ENCODE results near the gene ARG1.

Gene ARG1

GRCh38 chr6:131575834-131576478 is 2.9 kb downstream of the ARG1 start:
- no peaks in the 10 kb centered on the region for H3K27me3 ChIP-seq (ENCODE audit: control insufficient read depth, insufficient read depth, low read length)
- H3K4me1 ChIP-seq, result no peaks in the 10 kb centered on the region
- H2AFZ ChIP-seq, result no peak overlapping the region
- H3K27ac ChIP-seq, result no peak overlapping the region
- no peak overlapping the region for H3K4me3 ChIP-seq (ENCODE audit: low read depth, low read length)
- no peaks in the 10 kb centered on the region for H3K79me2 ChIP-seq
- no peak overlapping the region for H3K4me2 ChIP-seq (ENCODE audit: low read length)
- no peaks in the 10 kb centered on the region for H3K9me3 ChIP-seq (ENCODE audit: control insufficient read depth, low read length)
- TF ChIP-seq CTCF (IDR thresholded peaks at IDR 0.05), result no peak
- no peaks in the 10 kb centered on the region for H3K36me3 ChIP-seq (ENCODE audit: control insufficient read depth, insufficient read depth, low read length)
- no peak overlapping the region for H3K9ac ChIP-seq

GRCh38 chr6:131581523-131581922 is 8.5 kb downstream of the ARG1 start:
- H3K4me2 ChIP-seq (ENCODE audit: low read length), result no peak overlapping the region
- no peaks in the 10 kb centered on the region for H3K36me3 ChIP-seq (ENCODE audit: control insufficient read depth, insufficient read depth, low read length)

GRCh38 chr6:131586543-131586942 is 13.5 kb downstream of the ARG1 start:
- H2AFZ ChIP-seq, result no peak overlapping the region
- no peaks in the 10 kb centered on the region for H3K27me3 ChIP-seq (ENCODE audit: control insufficient read depth, insufficient read depth, low read length)
- H3K79me2 ChIP-seq, result no peaks in the 10 kb centered on the region
- H3K4me1 ChIP-seq, result no peaks in the 10 kb centered on the region
- H3K9me3 ChIP-seq (ENCODE audit: control insufficient read depth, low read length), result no peaks in the 10 kb centered on the region
- no peak overlapping the region for H3K9ac ChIP-seq
- H3K4me3 ChIP-seq (ENCODE audit: low read depth, low read length), result no peak overlapping the region
- TF ChIP-seq CTCF (IDR thresholded peaks at IDR 0.05), result no peak
- no peak overlapping the region for H3K4me2 ChIP-seq (ENCODE audit: low read length)
- H3K36me3 ChIP-seq (ENCODE audit: control insufficient read depth, insufficient read depth, low read length), result no peaks in the 10 kb centered on the region
- no peak overlapping the region for H3K27ac ChIP-seq

More at GRCh38 chr6:131581523-131581922, 8.5 kb downstream of the ARG1 start:
- Histone ChIP-seq H3K27ac (no peak overlapping the region), H2AFZ (no peak overlapping the region), H3K27me3 (ENCODE audit: control insufficient read depth, insufficient read depth, low read length) (no peaks in the 10 kb centered on the region), H3K79me2 (no peaks in the 10 kb centered on the region), H3K9ac (no peak overlapping the region), H3K4me3 (ENCODE audit: low read depth, low read length) (no peak overlapping the region), H3K9me3 (ENCODE audit: control insufficient read depth, low read length) (no peaks in the 10 kb centered on the region), H3K4me1 (no peaks in the 10 kb centered on the region)
- TF ChIP-seq CTCF (IDR thresholded peaks at IDR 0.05), result no peak

- no peak overlapping the region for H3K9ac ChIP-seq
- no peak for TF ChIP-seq CTCF (IDR thresholded peaks at IDR 0.05)
- no peaks in the 10 kb centered on the region for H3K36me3 ChIP-seq (ENCODE audit: control insufficient read depth, insufficient read depth, low read length)
- no peaks in the 10 kb centered on the region for H3K79me2 ChIP-seq
- no peaks in the 10 kb centered on the region for H3K27me3 ChIP-seq (ENCODE audit: control insufficient read depth, insufficient read depth, low read length)
- no peak overlapping the region for H3K27ac ChIP-seq
- H3K4me2 ChIP-seq (ENCODE audit: low read length), result no peak overlapping the region
- no peaks in the 10 kb centered on the region for H3K4me1 ChIP-seq
- H3K9me3 ChIP-seq (ENCODE audit: control insufficient read depth, low read length), result no peaks in the 10 kb centered on the region
- no peak overlapping the region for H2AFZ ChIP-seq
- H3K4me3 ChIP-seq (ENCODE audit: low read depth, low read length), result no peak overlapping the region
Observed at GRCh38 chr6:131587909-131588308, 14.9 kb downstream of the ARG1 start.

- no peak for TF ChIP-seq CTCF (IDR thresholded peaks at IDR 0.05)
- Histone ChIP-seq H3K27me3 (ENCODE audit: control insufficient read depth, insufficient read depth, low read length) (no peaks in the 10 kb centered on the region), H3K36me3 (ENCODE audit: control insufficient read depth, insufficient read depth, low read length) (no peaks in the 10 kb centered on the region), H3K4me3 (ENCODE audit: low read depth, low read length) (no peak overlapping the region), H2AFZ (no peak overlapping the region), H3K9me3 (ENCODE audit: control insufficient read depth, low read length) (no peaks in the 10 kb centered on the region), H3K4me1 (no peaks in the 10 kb centered on the region), H3K27ac (no peak overlapping the region), H3K4me2 (ENCODE audit: low read length) (no peak overlapping the region), H3K79me2 (no peaks in the 10 kb centered on the region), H3K9ac (no peak overlapping the region)
Observed at GRCh38 chr6:131588643-131589042, 15.6 kb downstream of the ARG1 start.
